HUES48 (cell line): ENCODE data around the gene RGS4.

Source experiments
- H3K27ac ChIP-seq: one replicate; pipeline ENCODE4 v1.7.0; 2013; ENCODE audit warnings: low read depth, low read length, inconsistent platforms
- H3K27me3 ChIP-seq: 2 replicates; pipeline ENCODE4 v1.6.1; 2013; ENCODE audit warnings: mild to moderate bottlenecking, low read length; ENCODE audit not compliant: control insufficient read depth, insufficient read depth
- H3K36me3 ChIP-seq: 2 replicates; pipeline ENCODE4 v1.6.1; 2013; ENCODE audit warnings: low read length; ENCODE audit not compliant: control insufficient read depth, insufficient read depth
- H3K4me1 ChIP-seq: 2 replicates; pipeline ENCODE4 v1.6.1; 2013; ENCODE audit warnings: mild to moderate bottlenecking, low read length; ENCODE audit not compliant: control insufficient read depth, insufficient read depth
- H3K4me3 ChIP-seq: 2 replicates; pipeline ENCODE4 v1.5.1; 2013; ENCODE audit warnings: mild to moderate bottlenecking, low read depth, low read length
- H3K9ac ChIP-seq: 2 replicates; pipeline ENCODE4 v1.6.1; 2013; ENCODE audit warnings: mild to moderate bottlenecking, low read depth, low read length, moderate library complexity
- H3K9me3 ChIP-seq: 2 replicates; pipeline ENCODE4 v1.6.1; 2013; ENCODE audit warnings: low read length; ENCODE audit not compliant: control insufficient read depth, insufficient read depth

RGS4 gene

DNA sequence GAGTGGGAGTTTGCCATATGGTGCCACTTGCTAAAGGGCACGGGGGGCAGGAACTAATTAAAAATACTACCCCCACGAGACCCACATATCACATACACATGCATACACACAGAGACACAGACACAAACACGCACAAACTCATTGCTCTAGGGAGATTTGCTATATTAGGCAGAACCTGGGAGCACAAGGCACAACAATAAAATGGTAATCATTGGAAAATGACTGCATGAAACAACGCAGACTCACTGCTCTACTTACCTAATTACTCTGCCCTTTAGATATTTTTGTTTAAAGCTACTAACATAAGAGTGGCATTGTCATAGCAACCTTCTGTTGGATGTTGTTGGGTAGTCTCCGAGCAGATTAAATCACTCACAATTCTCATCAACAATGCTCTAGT is 20.3 kb upstream of the RGS4 start:
- Histone ChIP-seq H3K9ac (no peak overlapping the region), H3K4me3 (no peak overlapping the region), H3K27me3 (no peaks in the 10 kb centered on the region), H3K36me3 (no peaks in the 10 kb centered on the region), H3K9me3 (no peaks in the 10 kb centered on the region), H3K4me1 (no peaks in the 10 kb centered on the region), H3K27ac (no peak overlapping the region)

DNA sequence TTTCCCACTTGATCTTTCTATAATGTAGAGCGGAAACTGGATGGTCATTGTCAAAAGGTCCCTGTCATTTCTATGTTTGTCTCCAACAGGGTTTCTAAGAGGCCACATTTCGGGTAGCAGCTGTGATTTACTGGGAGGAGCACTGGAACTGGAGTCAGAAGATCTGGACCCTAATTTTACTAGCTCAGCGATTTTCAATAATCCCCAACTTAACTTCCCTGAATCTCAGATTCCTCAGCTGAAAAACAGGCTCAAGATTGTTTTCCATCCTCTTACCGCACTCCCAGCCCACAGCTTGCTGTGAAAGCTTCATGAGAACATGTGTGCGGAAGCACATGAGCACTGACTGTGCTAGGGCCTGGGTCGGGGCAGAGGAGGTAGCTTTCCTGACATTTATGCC is 19.9 kb upstream of the RGS4 start:
- H3K4me1 ChIP-seq, result no peaks in the 10 kb centered on the region
- H3K27ac ChIP-seq, result no peak overlapping the region
- no peak overlapping the region for H3K9ac ChIP-seq
- H3K4me3 ChIP-seq, result no peak overlapping the region
- no peaks in the 10 kb centered on the region for H3K27me3 ChIP-seq
- no peaks in the 10 kb centered on the region for H3K36me3 ChIP-seq
- no peaks in the 10 kb centered on the region for H3K9me3 ChIP-seq

DNA sequence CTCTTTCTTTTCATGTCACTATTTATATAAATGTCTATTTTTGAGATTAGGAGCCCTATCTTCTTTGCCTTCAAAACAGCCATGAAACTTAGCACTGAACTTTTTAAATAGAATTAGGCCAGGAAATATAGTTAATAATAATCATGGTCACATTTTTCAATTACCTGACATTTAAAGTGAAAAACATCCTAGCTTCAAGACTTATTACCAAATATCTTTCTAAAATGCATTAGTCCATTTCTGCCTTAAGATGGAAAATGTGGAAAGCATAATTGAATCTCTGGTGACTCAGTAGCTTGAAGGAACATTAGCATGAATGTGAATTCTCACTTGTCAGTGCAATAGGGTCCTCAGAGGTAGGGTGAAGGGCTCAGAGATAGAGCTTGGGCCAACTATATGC is 18.7 kb upstream of the RGS4 start:
- Histone ChIP-seq H3K4me1 (no peaks in the 10 kb centered on the region), H3K27me3 (no peaks in the 10 kb centered on the region)

DNA sequence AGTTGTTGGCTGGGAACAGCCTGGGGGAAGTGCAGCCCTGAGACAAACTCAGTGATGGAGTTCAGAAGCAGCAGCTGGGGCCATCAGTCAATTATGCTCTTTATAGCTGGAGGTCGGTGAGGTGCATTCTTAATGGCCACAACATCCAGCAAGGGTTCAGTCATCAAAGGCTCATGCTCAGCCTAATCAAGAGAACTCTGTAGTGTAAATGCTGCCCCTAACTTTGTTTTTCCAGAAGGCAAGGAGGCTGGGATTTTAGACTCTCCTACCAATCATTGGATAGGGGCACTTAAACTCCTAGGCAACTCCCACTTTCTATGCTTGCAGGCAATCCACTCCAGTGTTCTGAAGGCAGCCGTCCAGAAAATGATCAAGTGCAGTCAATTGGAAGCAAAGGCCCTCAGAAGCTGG is 15.0 kb upstream of the RGS4 start:
- no peaks in the 10 kb centered on the region for H3K27me3 ChIP-seq
- H3K9ac ChIP-seq, result no peak overlapping the region
- H3K36me3 ChIP-seq, result no peaks in the 10 kb centered on the region
- H3K27ac ChIP-seq, result no peak overlapping the region
- H3K4me1 ChIP-seq, result no peaks in the 10 kb centered on the region
- H3K9me3 ChIP-seq, result no peaks in the 10 kb centered on the region
- H3K4me3 ChIP-seq, result no peak overlapping the region

More for the DNA sequence above, 18.7 kb upstream of the RGS4 start:
- no peak overlapping the region for H3K4me3 ChIP-seq
- no peaks in the 10 kb centered on the region for H3K9me3 ChIP-seq
- H3K27ac ChIP-seq, result no peak overlapping the region
- H3K9ac ChIP-seq, result no peak overlapping the region
- no peaks in the 10 kb centered on the region for H3K36me3 ChIP-seq

DNA sequence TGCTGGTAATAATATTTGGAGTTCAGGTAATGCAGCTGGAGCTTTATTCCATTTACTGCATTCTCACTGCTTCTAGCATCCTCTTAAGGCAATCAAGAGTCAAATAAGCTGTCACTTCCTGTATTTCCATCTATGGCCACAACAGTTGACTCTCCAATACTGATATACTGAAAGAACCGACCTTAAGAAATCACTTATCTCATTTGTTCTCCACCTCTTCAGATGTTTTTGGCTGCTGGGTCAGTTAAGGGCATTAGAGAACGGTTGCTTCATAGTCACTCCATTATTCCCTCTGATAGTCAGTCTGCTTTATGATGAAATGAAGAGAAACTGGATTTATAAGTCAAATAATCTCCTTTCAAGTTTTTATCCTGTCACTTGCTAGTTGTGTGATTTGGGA is 14.2 kb upstream of the RGS4 start:
- Histone ChIP-seq H3K27me3 (no peaks in the 10 kb centered on the region), H3K9ac (no peak overlapping the region), H3K36me3 (no peaks in the 10 kb centered on the region), H3K9me3 (no peaks in the 10 kb centered on the region), H3K27ac (no peak overlapping the region), H3K4me3 (no peak overlapping the region), H3K4me1 (no peaks in the 10 kb centered on the region)

DNA sequence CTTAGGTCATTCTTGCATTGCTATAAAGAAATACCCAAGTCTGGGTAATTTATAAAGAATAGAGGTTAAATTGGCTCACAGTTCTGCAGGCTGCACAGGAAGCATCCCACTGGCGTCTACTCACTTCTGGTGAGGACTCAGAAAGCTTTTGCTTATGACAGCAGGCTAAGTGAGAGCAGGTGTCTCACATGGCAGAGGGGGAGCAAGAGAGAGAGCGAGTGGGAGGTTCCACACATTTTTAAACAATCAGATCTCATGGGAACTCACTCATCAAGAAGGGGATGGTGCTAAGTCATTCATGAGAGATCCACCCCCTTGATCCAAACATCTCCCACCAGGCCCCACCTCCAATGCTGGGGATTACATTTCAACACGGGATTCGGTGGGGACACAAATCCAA is 13.6 kb upstream of the RGS4 start:
- Histone ChIP-seq H3K4me1 (no peaks in the 10 kb centered on the region), H3K27me3 (no peaks in the 10 kb centered on the region), H3K9me3 (no peaks in the 10 kb centered on the region), H3K4me3 (no peak overlapping the region), H3K36me3 (no peaks in the 10 kb centered on the region), H3K9ac (no peak overlapping the region), H3K27ac (no peak overlapping the region)

DNA sequence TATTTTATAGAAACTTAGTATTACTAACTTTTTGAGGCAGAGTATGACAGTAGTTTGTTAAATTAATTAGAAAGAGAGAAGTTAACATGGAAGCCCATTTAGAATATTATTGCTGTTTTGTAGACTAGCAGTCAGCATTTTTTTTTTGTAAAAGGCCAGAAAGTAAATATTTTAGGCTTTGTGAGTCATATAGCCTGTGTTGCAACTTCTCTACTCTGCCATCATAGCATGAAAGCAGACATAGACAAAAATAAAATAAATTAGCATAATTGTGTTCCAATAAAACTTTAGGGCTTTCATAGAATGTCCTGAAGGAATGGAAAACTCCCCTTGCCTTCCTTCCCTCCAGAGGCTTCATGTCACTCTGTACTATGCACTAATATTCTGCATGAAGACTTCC is 12.3 kb upstream of the RGS4 start:
- Histone ChIP-seq H3K27ac (no peak overlapping the region), H3K27me3 (no peaks in the 10 kb centered on the region), H3K36me3 (no peaks in the 10 kb centered on the region), H3K9me3 (no peaks in the 10 kb centered on the region), H3K4me3 (no peak overlapping the region), H3K4me1 (no peaks in the 10 kb centered on the region), H3K9ac (no peak overlapping the region)

DNA sequence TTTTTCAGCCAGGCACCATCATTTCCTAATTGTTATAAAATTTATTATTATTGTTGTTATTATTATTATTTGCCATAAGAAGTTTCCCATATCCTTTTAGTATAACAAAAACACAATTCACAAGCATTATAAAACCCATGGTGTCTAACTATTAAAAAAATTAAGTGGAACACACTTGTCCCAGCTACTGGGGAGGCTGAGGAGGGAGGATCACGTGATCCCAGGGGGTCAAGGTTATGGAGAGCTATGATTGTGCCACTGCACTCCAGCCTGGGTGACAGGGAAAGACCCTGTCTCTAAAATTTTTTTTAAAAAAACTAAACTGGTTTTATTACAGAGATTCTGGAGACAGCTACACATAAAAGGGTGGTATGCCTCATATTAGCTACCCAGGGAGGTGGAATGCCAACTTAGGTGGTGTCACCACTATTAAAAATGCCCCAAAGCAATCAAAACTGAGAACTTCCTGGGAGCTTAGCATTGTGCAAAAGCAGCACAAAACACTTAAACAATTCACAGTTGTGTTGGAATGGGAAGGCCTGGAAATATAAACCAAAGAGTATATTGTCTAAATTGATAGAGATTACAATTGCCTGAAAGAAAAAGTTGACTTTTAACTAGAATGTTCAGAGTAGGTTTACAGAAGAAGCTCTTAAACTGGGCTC is 8.7 kb upstream of the RGS4 start:
- Histone ChIP-seq H3K9ac (no peak overlapping the region), H3K36me3 (no peaks in the 10 kb centered on the region), H3K27ac (no peak overlapping the region), H3K27me3 (no peaks in the 10 kb centered on the region), H3K4me1 (peaks cover 15% of the 10 kb centered on the region), H3K4me3 (no peak overlapping the region), H3K9me3 (no peaks in the 10 kb centered on the region)

DNA sequence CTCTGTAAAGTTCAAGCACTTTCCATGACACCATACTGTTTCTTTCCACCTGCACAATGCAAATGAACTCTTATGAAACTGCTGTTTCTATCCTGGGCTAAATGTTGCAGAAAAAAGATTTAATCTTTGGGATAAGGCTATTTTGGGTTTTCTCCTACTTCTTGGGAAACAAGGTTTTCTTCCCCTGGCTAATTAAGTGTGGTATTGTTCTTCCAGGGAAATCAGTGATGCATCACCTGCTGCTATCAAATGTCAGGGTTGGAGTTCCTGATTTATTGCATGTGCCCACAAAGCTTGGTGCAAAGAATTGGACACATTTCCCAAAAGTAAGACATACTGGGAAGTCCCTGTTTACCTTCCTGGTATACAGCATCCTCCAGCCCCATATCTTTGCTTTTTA is 6.0 kb upstream of the RGS4 start:
- Histone ChIP-seq H3K27me3 (no peaks in the 10 kb centered on the region), H3K9me3 (no peaks in the 10 kb centered on the region), H3K36me3 (no peaks in the 10 kb centered on the region), H3K9ac (no peak overlapping the region), H3K4me1 (peaks cover 15% of the 10 kb centered on the region), H3K27ac (no peak overlapping the region), H3K4me3 (no peak overlapping the region)

DNA sequence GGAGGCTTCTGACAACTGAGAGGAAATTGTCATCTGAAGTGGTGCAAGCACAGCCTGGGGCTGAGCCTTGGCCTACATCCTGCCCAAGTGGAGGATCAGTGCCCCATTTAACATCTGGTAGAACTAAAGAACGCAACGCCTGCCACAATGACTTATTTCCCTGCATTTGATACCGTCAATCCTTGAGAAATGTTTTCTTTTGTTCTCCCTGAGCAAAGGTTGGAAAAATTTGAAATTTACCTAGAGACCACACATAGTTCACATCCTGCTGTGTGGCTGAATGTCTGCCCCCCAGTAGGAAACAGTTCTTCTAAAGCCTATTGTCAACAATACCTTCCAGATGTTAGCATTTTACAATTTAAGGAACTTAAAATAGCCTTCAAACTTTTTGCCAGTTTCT is 5.6 kb upstream of the RGS4 start:
- H3K27ac ChIP-seq, result peak overlapping the region; percentile 21

DNA sequence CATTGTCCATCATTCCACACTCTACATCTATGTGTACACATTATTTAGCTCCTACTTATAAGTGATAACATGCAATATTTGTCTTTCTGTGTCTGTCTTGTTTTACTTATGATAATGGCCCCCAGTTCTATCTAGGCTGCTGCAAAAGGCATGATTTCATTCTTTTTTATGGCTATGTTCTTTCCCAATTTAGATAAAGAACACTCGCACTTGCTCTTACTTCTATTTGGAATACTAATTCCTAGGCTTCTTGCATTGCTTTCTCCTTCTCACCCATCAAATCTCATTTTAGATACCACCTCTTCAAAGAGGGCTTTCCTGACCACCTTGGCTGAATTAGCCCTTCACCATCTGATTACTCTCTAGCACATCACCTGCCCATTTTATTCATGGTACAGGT is 3.0 kb upstream of the RGS4 start:
- no peaks in the 10 kb centered on the region for H3K36me3 ChIP-seq
- no peaks in the 10 kb centered on the region for H3K27me3 ChIP-seq
- H3K4me1 ChIP-seq, result peaks cover 23% of the 10 kb centered on the region
- no peak overlapping the region for H3K9ac ChIP-seq
- H3K9me3 ChIP-seq, result no peaks in the 10 kb centered on the region
- no peak overlapping the region for H3K27ac ChIP-seq
- no peak overlapping the region for H3K4me3 ChIP-seq

More for the DNA sequence above, 5.6 kb upstream of the RGS4 start:
- peaks cover 18% of the 10 kb centered on the region for H3K4me1 ChIP-seq
- no peaks in the 10 kb centered on the region for H3K36me3 ChIP-seq
- no peak overlapping the region for H3K4me3 ChIP-seq
- H3K27me3 ChIP-seq, result no peaks in the 10 kb centered on the region
- no peaks in the 10 kb centered on the region for H3K9me3 ChIP-seq
- no peak overlapping the region for H3K9ac ChIP-seq

DNA sequence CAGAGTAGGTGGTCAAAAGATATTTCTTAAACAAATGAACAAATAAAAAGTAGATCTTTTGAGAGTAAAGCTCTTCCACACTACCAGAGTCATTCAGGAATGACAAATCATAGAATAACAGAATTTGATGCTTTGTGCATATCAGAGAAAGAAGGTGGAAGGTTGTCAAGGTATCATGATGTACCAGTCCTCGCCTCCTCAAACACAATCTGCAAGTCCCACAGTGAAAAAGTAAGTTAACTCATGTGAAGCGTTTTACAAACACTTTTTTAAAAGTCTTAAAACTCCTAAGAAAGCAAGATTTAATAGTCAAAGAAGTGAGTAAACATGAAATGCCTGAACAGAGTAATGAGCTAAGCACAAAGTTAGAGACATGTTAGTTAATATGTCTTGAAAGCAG is 2.5 kb upstream of the RGS4 start:
- H3K27ac ChIP-seq, result no peak overlapping the region
- peaks cover 23% of the 10 kb centered on the region for H3K4me1 ChIP-seq
- no peaks in the 10 kb centered on the region for H3K9me3 ChIP-seq
- H3K9ac ChIP-seq, result no peak overlapping the region
- H3K36me3 ChIP-seq, result no peaks in the 10 kb centered on the region
- H3K27me3 ChIP-seq, result no peaks in the 10 kb centered on the region
- no peak overlapping the region for H3K4me3 ChIP-seq
